IMR-90 (cell line): ENCODE data around the gene VPS37C. TPM values are rescaled to one million over a fixed set of nuclear protein-coding genes. Genes with fewer than 3 reads are reported as not detected.

Source experiments
- ATAC-seq: fragments of 200-7000 bp; cut with Tn5 transposase; 2 replicates; pipeline ENCODE4 v1.9.1; 2020; ENCODE audit warnings: low read depth, mild to moderate bottlenecking, moderate library complexity
- BruUV-seq: library from RNA; stranded (reverse); fragments of 400-500 nt; replicated peaks from 2 replicates; lab custom pipeline; 2021; lab: Mats Ljungman, UMichigan
- CTCF ChIA-PET: fragments of 300-600 bp; formaldehyde crosslinking; extraction: SDS; loops from one replicate; lab custom pipeline; 2021; ENCODE audit warnings: antibody characterized with exemption; lab: Yijun Ruan, JAX
- POLR2A ChIA-PET: fragments of 300-600 bp; sonication (Branson Sonifier 250); formaldehyde crosslinking; loops from one replicate; lab custom pipeline; 2022; ENCODE audit warnings: antibody characterized with exemption; ENCODE audit not compliant: unreplicated experiment; lab: Charles Lee
- DNase-seq: peaks from one replicate; pipeline ENCODE4 v3.0.0; 2013
- H2AFZ ChIP-seq: replicated peaks from 2 replicates; pipeline ENCODE3; 2013; ENCODE audit warnings: low read length, mild to moderate bottlenecking; ENCODE audit not compliant: poor library complexity
- H2AK5ac ChIP-seq: 2 replicates; pipeline ENCODE4 v1.6.1; 2013; ENCODE audit warnings: low read depth, low read length, inconsistent platforms
- H2AK9ac ChIP-seq: replicated peaks from 2 replicates; pipeline ENCODE3; 2013; ENCODE audit warnings: mild to moderate bottlenecking, low read depth, low read length, moderate library complexity; ENCODE audit not compliant: poor library complexity
- H2BK120ac ChIP-seq: 2 replicates; pipeline ENCODE4 v1.6.1; 2013; ENCODE audit warnings: low read depth, low read length, inconsistent platforms
- H2BK15ac ChIP-seq: 3 replicates; pipeline ENCODE4 v1.6.1; 2013; ENCODE audit warnings: low read depth, low read length, inconsistent platforms
- H2BK20ac ChIP-seq: 2 replicates; pipeline ENCODE4 v1.6.1; 2013; ENCODE audit warnings: low read depth, mild to moderate bottlenecking, inconsistent platforms, low read length, moderate library complexity
- H2BK5ac ChIP-seq: 2 replicates; pipeline ENCODE4 v1.6.1; 2013; ENCODE audit warnings: mild to moderate bottlenecking, low read depth, low read length, inconsistent platforms; ENCODE audit not compliant: poor library complexity, severe bottlenecking
- H3K14ac ChIP-seq: replicated peaks from 2 replicates; pipeline ENCODE4 v1.6.1; 2013; ENCODE audit warnings: low read depth, low read length, inconsistent platforms
- H3K18ac ChIP-seq: 2 replicates; pipeline ENCODE4 v1.6.1; 2013; ENCODE audit warnings: low read depth, low read length, control low read depth
- H3K23ac ChIP-seq: 2 replicates; pipeline ENCODE4 v1.6.1; 2013; ENCODE audit warnings: low read depth, low read length, inconsistent platforms
- H3K27ac ChIP-seq: 2 replicates; pipeline ENCODE4 v1.5.1; 2013; ENCODE audit warnings: mild to moderate bottlenecking, control low read depth, low read length; ENCODE audit not compliant: insufficient read depth
- H3K27me3 ChIP-seq: 2 replicates; pipeline ENCODE4 v1.6.1; 2013; ENCODE audit warnings: low read length; ENCODE audit not compliant: control insufficient read depth, insufficient read depth
- H3K36me3 ChIP-seq: 2 replicates; pipeline ENCODE4 v1.6.1; 2013; ENCODE audit warnings: low read length, mixed read lengths; ENCODE audit not compliant: control insufficient read depth, insufficient read depth
- H3K4ac ChIP-seq: 2 replicates; pipeline ENCODE4 v1.6.1; 2013; ENCODE audit warnings: low read depth, low read length, inconsistent platforms
- H3K4me1 ChIP-seq: 2 replicates; pipeline ENCODE4 v1.6.1; 2013; ENCODE audit warnings: low read length, mixed read lengths; ENCODE audit not compliant: control insufficient read depth, insufficient read depth
- H3K4me2 ChIP-seq: 2 replicates; pipeline ENCODE4 v1.6.1; 2013; ENCODE audit warnings: low read depth, mild to moderate bottlenecking, control low read depth, low read length, moderate library complexity
- H3K4me3 ChIP-seq: 2 replicates; pipeline ENCODE4 v1.5.1; 2013; ENCODE audit warnings: low read depth, mild to moderate bottlenecking, control low read depth, low read length, moderate library complexity; ENCODE audit not compliant: insufficient read depth
- H3K56ac ChIP-seq: 2 replicates; pipeline ENCODE4 v1.6.1; 2013; ENCODE audit warnings: low read length, inconsistent platforms; ENCODE audit not compliant: insufficient read depth; ENCODE audit errors: extremely low read depth
- H3K79me1 ChIP-seq, 2 experiments: 2 replicates each; pipeline ENCODE4 v1.6.1; 2013; ENCODE audit warnings: low read length in 2 of 2, inconsistent platforms in 1 of 2, low read depth in 1 of 2
- H3K9ac ChIP-seq: 2 replicates; pipeline ENCODE4 v1.6.1; 2013; ENCODE audit warnings: low read depth, low read length, control low read depth
- H3K9me1 ChIP-seq: 2 replicates; pipeline ENCODE4 v1.6.1; 2013; ENCODE audit warnings: low read length, inconsistent platforms; ENCODE audit not compliant: insufficient read depth
- H3K9me3 ChIP-seq: 2 replicates; pipeline ENCODE4 v1.6.1; 2013; ENCODE audit warnings: low read length; ENCODE audit not compliant: control insufficient read depth, insufficient read depth
- H4K20me1 ChIP-seq: 2 replicates; pipeline ENCODE4 v1.6.1; 2013; ENCODE audit warnings: low read length, inconsistent platforms; ENCODE audit not compliant: insufficient read depth
- H4K5ac ChIP-seq: 2 replicates; pipeline ENCODE4 v1.6.1; 2013; ENCODE audit warnings: mild to moderate bottlenecking, low read depth, low read length, control low read depth
- H4K8ac ChIP-seq, 2 experiments: 2 replicates each; pipeline ENCODE4 v1.6.1; 2013; ENCODE audit warnings: low read depth in 2 of 2, low read length in 2 of 2, control low read depth in 1 of 2, inconsistent platforms in 1 of 2
- H4K91ac ChIP-seq: 2 replicates; pipeline ENCODE4 v1.6.1; 2013; ENCODE audit warnings: low read depth, low read length, inconsistent platforms; ENCODE audit not compliant: insufficient read depth
- BHLHE40 ChIP-seq: fragments of 150-350 bp; IDR thresholded peaks from 2 replicates; pipeline ENCODE4 v1.6.1; 2016; ENCODE audit warnings: mild to moderate bottlenecking, low read depth, low read length
- CHD1 ChIP-seq: IDR thresholded peaks from 2 replicates; pipeline ENCODE4 v1.6.1; 2012; ENCODE audit warnings: low read depth, low read length, improper control_type of control experiment
- ELK1 ChIP-seq: fragments of 150-350 bp; IDR thresholded peaks from 2 replicates; pipeline ENCODE4 v1.6.1; 2016; ENCODE audit warnings: low read depth, mild to moderate bottlenecking, low read length, moderate library complexity, borderline replicate concordance
- MAFK ChIP-seq: IDR thresholded peaks from 2 replicates; pipeline ENCODE4 v1.6.1; 2012; ENCODE audit warnings: low read depth, low read length, improper control_type of control experiment
- MAZ ChIP-seq: IDR thresholded peaks from 2 replicates; pipeline ENCODE4 v1.6.1; 2012; ENCODE audit warnings: low read depth, mild to moderate bottlenecking, low read length, improper control_type of control experiment, moderate library complexity, borderline replicate concordance
- USF2 ChIP-seq: fragments of 150-350 bp; IDR thresholded peaks from 2 replicates; pipeline ENCODE4 v1.6.1; 2017; ENCODE audit warnings: mild to moderate bottlenecking, antibody characterized with exemption, low read length, low read depth
- WGBS, 2 experiments: methylation state at CpG; one replicate each; pipeline versions ENCODE4 v1.1.5 to v1.1.7; 2013; ENCODE audit warnings: missing lambda C conversion rate in 2 of 2; ENCODE audit not compliant: insufficient read length in 1 of 2; ENCODE audit errors: extremely low coverage in 2 of 2; 5-methylcytosine and 5-hydroxymethylcytosine counted together
- dilution Hi-C: fragments of 300-500 bp; cut with HindIII; formaldehyde crosslinking; loops from one replicate; pipeline ENCODE4 v1.14.3; 2018; ENCODE audit warnings: low sequenced_read_pairs; ENCODE audit not compliant: unreplicated experiment
- in situ Hi-C: fragments of 300-500 bp; cut with MboI; formaldehyde crosslinking; loops from 3 replicates; pipeline ENCODE4 v1.14.3; 2019; ENCODE audit warnings: low sequenced_read_pairs, inconsistent platforms, mixed read lengths
- intact Hi-C: fragments of 100-400 bp; cut with micrococcal nuclease; formaldehyde crosslinking; loops from 2 replicates; pipeline ENCODE4 v1.10.0; 2022
- polyA plus RNA-seq, 3 experiments: library from polyadenylated mRNA; depleted of rRNA; stranded (reverse); fragments of >200 nt; gene quantifications; 2 replicates each; pipeline ENCODE4 v1.2.3, GENCODE V29; 2012; ENCODE audit warnings: low replicate concordance in 1 of 3
- total RNA-seq: library from RNA; depleted of rRNA; stranded (reverse); fragments of >200 nt; gene quantifications from 2 replicates; pipeline ENCODE4 v1.2.3, GENCODE V29; 2012

VPS37C gene
- total and polyA plus RNA-seq, 2 of the 4 experiments (the other 2 are of a cell fraction): 3.2 to 13.2 TPM

- Histone ChIP-seq H3K4ac (no peak overlapping the region), H3K27me3 (peaks cover 40% of the 10 kb centered on the region), H4K20me1 (no peaks in the 10 kb centered on the region), H3K79me1 (no peaks in the 10 kb centered on the region), H3K9me1 (no peaks in the 10 kb centered on the region), H3K36me3 (no peaks in the 10 kb centered on the region), H3K4me1 (no peaks in the 10 kb centered on the region), H2AK5ac (no peak overlapping the region), H2BK15ac (no peak overlapping the region), H3K56ac (no peak overlapping the region), H3K14ac (no peak overlapping the region), H3K4me2 (no peak overlapping the region), H3K18ac (no peak overlapping the region), H2AFZ (no peak overlapping the region), H2BK5ac (no peak overlapping the region), H2BK20ac (no peak overlapping the region), H4K8ac (no peak overlapping the region), H2BK120ac (no peak overlapping the region), H3K4me3 (no peak overlapping the region), H4K91ac (no peak overlapping the region), H4K5ac (no peak overlapping the region), H3K27ac (no peak overlapping the region), H2AK9ac (no peak overlapping the region), H3K9me3 (no peaks in the 10 kb centered on the region), H3K9ac (no peak overlapping the region), H3K23ac (no peak overlapping the region)
- ChIA-PET POLR2A (no interaction called here), CTCF (no interaction called here)
- TF ChIP-seq USF2 (no peak), MAZ (no peak), ELK1 (no peak), MAFK (no peak), BHLHE40 (no peak), CHD1 (no peak)
- 62% methylated on average over 3 of the region's 6 CpGs; no CpG with 5 or more reads in 1 of the 2 experiments for WGBS, 2 experiments
- ATAC-seq: no peak
- dilution Hi-C loops: no loop called here
- in situ Hi-C loops: no loop called here
- no TSS peak for BruUV-seq
- intact Hi-C loops: no loop called here
- no peak for DNase-seq
These were observed 48.7 kb downstream of the VPS37C start for GRCh38 chr11:61112575-61112974.
